HEK293T (cell line): ENCODE data around the gene ADGRL2.

Experiments
- CTCF ChIA-PET: fragments of 350-600 bp; formaldehyde crosslinking; extraction: SDS; loops from one replicate; lab custom pipeline; 2021; ENCODE audit warnings: antibody characterized with exemption, inconsistent platforms; lab: Yijun Ruan, JAX
- POLR2A ChIA-PET: fragments of 350-600 bp; formaldehyde crosslinking; extraction: SDS; loops from one replicate; lab custom pipeline; 2020; ENCODE audit warnings: antibody characterized with exemption, inconsistent platforms; lab: Yijun Ruan, JAX
- DNase-seq: peaks from one replicate; pipeline ENCODE4 v3.0.0; 2012; ENCODE audit warnings: mixed read lengths; ENCODE audit errors: extremely low spot score
- ARNT ChIP-seq: fragments of 450-650 bp; IDR thresholded peaks from 2 replicates; pipeline ENCODE4 v1.6.1; 2017; ENCODE audit warnings: mild to moderate bottlenecking
- BHLHE40 ChIP-seq: fragments of 450-650 bp; IDR thresholded peaks from 2 replicates; pipeline ENCODE4 v1.6.1; 2016; ENCODE audit warnings: mild to moderate bottlenecking, moderate library complexity, borderline replicate concordance
- CTBP1 ChIP-seq: fragments of 450-650 bp; IDR thresholded peaks from 2 replicates; pipeline ENCODE4 v1.6.1; 2016; ENCODE audit warnings: borderline replicate concordance
- ELF4 ChIP-seq: fragments of 450-650 bp; IDR thresholded peaks from 2 replicates; pipeline ENCODE4 v1.6.1; 2017; ENCODE audit warnings: antibody characterized with exemption
- FOXA1 ChIP-seq: fragments of 450-650 bp; IDR thresholded peaks from 2 replicates; pipeline ENCODE4 v1.6.1; 2016; ENCODE audit warnings: mild to moderate bottlenecking
- FOXK2 ChIP-seq: fragments of 450-650 bp; IDR thresholded peaks from 2 replicates; pipeline ENCODE4 v1.6.1; 2016; ENCODE audit warnings: mild to moderate bottlenecking
- FOXM1 ChIP-seq: fragments of 450-650 bp; IDR thresholded peaks from 2 replicates; pipeline ENCODE4 v1.6.1; 2017; ENCODE audit warnings: mild to moderate bottlenecking, borderline replicate concordance
- HDGF ChIP-seq: fragments of 450-650 bp; IDR thresholded peaks from 2 replicates; pipeline ENCODE4 v1.6.1; 2017; ENCODE audit warnings: antibody characterized with exemption, borderline replicate concordance
- L3MBTL2 ChIP-seq: fragments of 450-650 bp; conservative IDR thresholded peaks from 2 replicates; pipeline ENCODE4 v1.6.1; 2016; ENCODE audit warnings: mild to moderate bottlenecking
- LEF1 ChIP-seq: fragments of 450-650 bp; IDR thresholded peaks from 2 replicates; pipeline ENCODE4 v1.6.1; 2017; ENCODE audit warnings: mild to moderate bottlenecking, borderline replicate concordance
- NFRKB ChIP-seq: fragments of 450-650 bp; IDR thresholded peaks from 2 replicates; pipeline ENCODE4 v1.6.1; 2016; ENCODE audit warnings: mild to moderate bottlenecking, moderate library complexity
- PKNOX1 ChIP-seq: fragments of 450-650 bp; IDR thresholded peaks from 2 replicates; pipeline ENCODE4 v1.6.1; 2016
- SP1 ChIP-seq: fragments of 450-650 bp; IDR thresholded peaks from 2 replicates; pipeline ENCODE4 v1.6.1; 2017
- SUZ12 ChIP-seq: fragments of 450-650 bp; IDR thresholded peaks from 2 replicates; pipeline ENCODE4 v1.6.1; 2016; ENCODE audit warnings: mild to moderate bottlenecking
- TARDBP ChIP-seq: fragments of 450-650 bp; IDR thresholded peaks from 2 replicates; pipeline ENCODE4 v1.6.1; 2016
- ZNF384 ChIP-seq: fragments of 450-650 bp; IDR thresholded peaks from 2 replicates; pipeline ENCODE4 v1.6.1; 2016

Gene ADGRL2

GRCh38 chr1:81907575-81907974 lies 106.8 kb downstream of the ADGRL2 start:
- ChIA-PET CTCF (no interaction called here), POLR2A (no interaction called here)
- TF ChIP-seq FOXK2 (no peak), HDGF (no peak), TARDBP (no peak)
- no peak for DNase-seq

GRCh38 chr1:81912383-81912782 lies 111.6 kb downstream of the ADGRL2 start:
- TF ChIP-seq SUZ12 (no peak), ELF4 (no peak), CTBP1 (no peak), TARDBP (no peak)
- POLR2A ChIA-PET, result no interaction called here
- no peak for DNase-seq
- CTCF ChIA-PET, result no interaction called here

GRCh38 chr1:81915937-81916336 lies 115.2 kb downstream of the ADGRL2 start:
- TF ChIP-seq FOXM1 (no peak), CTBP1 (no peak)
- DNase-seq, result no peak
- ChIA-PET CTCF (no interaction called here), POLR2A (no interaction called here)

GRCh38 chr1:81920245-81920740 lies 119.6 kb downstream of the ADGRL2 start:
- ChIA-PET CTCF (interaction anchor here (0.6 to 1.3 kb wide), 3 partner anchors 37 to 1837 kb away, joined by 3 to 5 read pairs (median 3); no protein-coding TSS in a partner anchor), POLR2A (no interaction called here)
- TF ChIP-seq BHLHE40, result no peak
- no peak for TF ChIP-seq ELF4
- TF ChIP-seq SP1, result no peak
- no peak for TF ChIP-seq TARDBP
- no peak for TF ChIP-seq ARNT
- no peak for TF ChIP-seq CTBP1
- no peak for TF ChIP-seq SUZ12
- peak; percentile 77 for TF ChIP-seq PKNOX1
- DNase-seq, result peak; percentile 61

GRCh38 chr1:81920886-81921285 lies 120.2 kb downstream of the ADGRL2 start:
- DNase-seq, result no peak
- POLR2A ChIA-PET, result no interaction called here
- TF ChIP-seq FOXM1, result no peak
- TF ChIP-seq ARNT, result no peak
- no peak for TF ChIP-seq HDGF
- no peak for TF ChIP-seq FOXA1
- TF ChIP-seq TARDBP, result no peak
- no peak for TF ChIP-seq L3MBTL2
- no peak for TF ChIP-seq PKNOX1
- no peak for TF ChIP-seq SP1
- TF ChIP-seq CTBP1, result no peak
- TF ChIP-seq ELF4, result no peak
- TF ChIP-seq LEF1, result no peak
- no peak for TF ChIP-seq NFRKB
- no peak for TF ChIP-seq BHLHE40
- TF ChIP-seq ZNF384, result no peak
- TF ChIP-seq FOXK2, result no peak
- CTCF ChIA-PET, result interaction anchor here (1.3 kb wide), 1 partner anchor 113 kb away, joined by 5 read pairs; no protein-coding TSS in a partner anchor

GRCh38 chr1:81921344-81921743 lies 120.6 kb downstream of the ADGRL2 start:
- no peak for TF ChIP-seq ELF4
- TF ChIP-seq LEF1, result no peak
- no peak for TF ChIP-seq FOXK2
- no peak for TF ChIP-seq SP1
- no peak for TF ChIP-seq NFRKB
- TF ChIP-seq ARNT, result no peak
- no peak for TF ChIP-seq BHLHE40
- no peak for TF ChIP-seq ZNF384
- TF ChIP-seq FOXA1, result no peak
- no peak for TF ChIP-seq TARDBP
- CTCF ChIA-PET, result no interaction called here
- peak; percentile 16 for DNase-seq
- POLR2A ChIA-PET, result no interaction called here

GRCh38 chr1:81921851-81922462 lies 121.2 kb downstream of the ADGRL2 start:
- no peak for TF ChIP-seq L3MBTL2
- TF ChIP-seq NFRKB, result no peak
- no peak for TF ChIP-seq HDGF
- TF ChIP-seq LEF1, result no peak
- TF ChIP-seq TARDBP, result no peak
- no peak for TF ChIP-seq SP1
- no peak for TF ChIP-seq ZNF384
- TF ChIP-seq FOXA1, result no peak
- TF ChIP-seq ELF4, result no peak
- no peak for TF ChIP-seq CTBP1
- TF ChIP-seq BHLHE40, result no peak
- no peak for TF ChIP-seq FOXM1
- no peak for TF ChIP-seq ARNT
- TF ChIP-seq PKNOX1, result no peak
- TF ChIP-seq SUZ12, result no peak
- TF ChIP-seq FOXK2, result no peak
- DNase-seq, result no peak
- ChIA-PET CTCF (no interaction called here), POLR2A (no interaction called here)
